ENCODE results near the gene GRIFIN. TPM values are rescaled to one million over a fixed set of nuclear protein-coding genes. Genes with fewer than 3 reads are reported as not detected.
A peak's percentile ranks its signal among the peaks of the same experiment; 100 is the strongest.

The GRIFIN gene
- polyA plus RNA-seq, 1 of the 3 experiments (the other 2 are of a cell fraction): not detected

GRCh38 chr7:2461268-2462026 is 14.8 kb downstream of the GRIFIN start:
- ChIA-PET POLR2A (no interaction called here), CTCF (interaction anchor here (4.5 to 13.9 kb wide), 2 partner anchors 8 to 12 kb away, joined by 35 to 270 read pairs; no protein-coding TSS in a partner anchor)
- Histone ChIP-seq H3K27me3 (ENCODE audit: insufficient read depth) (no peaks in the 10 kb centered on the region), H3K79me2 (ENCODE audit: insufficient read depth) (no peaks in the 10 kb centered on the region), H3K4me3 (ENCODE audit: low read depth in 2 of 2, low read length in 1 of 2) (no peak overlapping the region), H3F3A (replicated peaks; ENCODE audit: insufficient read depth) (no peaks in the 10 kb centered on the region), H3K27ac (ENCODE audit: low read depth in 2 of 2, low read length in 1 of 2) (no peak overlapping the region), H2AFZ (ENCODE audit: low read depth) (no peak overlapping the region), H4K20me1 (ENCODE audit: insufficient read depth) (no peaks in the 10 kb centered on the region), H3K4me1 (ENCODE audit: control insufficient read depth in 1 of 2, insufficient read depth in 2 of 2, low read depth in 1 of 2, low read length in 1 of 2) (no peaks in the 10 kb centered on the region), H3K36me3 (replicated peaks in 1 of 2; ENCODE audit: control insufficient read depth in 1 of 2, insufficient read depth in 2 of 2, low read length in 1 of 2) (no peaks in the 10 kb centered on the region), H3K9me2 (no peaks in the 10 kb centered on the region), H3K9me3 (no peaks in the 10 kb centered on the region), H3K4me2 (no peak overlapping the region), H3K9ac (no peak overlapping the region)
- 79% methylated on average over 15 of the region's 15 CpGs for WGBS (ENCODE audit: low lambda C conversion rate)
- TF ChIP-seq NFIC (IDR thresholded peaks at IDR 0.05; ENCODE audit: borderline replicate concordance) (no peak), REST (IDR thresholded peaks at IDR 0.05; ENCODE audit: low read depth, low read length) (peak; percentile 84)
- peak; percentile 35 for DNase-seq

- Histone ChIP-seq H4K20me1 (ENCODE audit: insufficient read depth) (no peaks in the 10 kb centered on the region), H3K4me2 (no peak overlapping the region), H3K9ac (no peak overlapping the region), H3K79me2 (ENCODE audit: insufficient read depth) (no peaks in the 10 kb centered on the region), H3K9me3 (no peaks in the 10 kb centered on the region), H3K27ac (ENCODE audit: low read depth in 2 of 2, low read length in 1 of 2) (no peak overlapping the region), H3K27me3 (ENCODE audit: insufficient read depth) (no peaks in the 10 kb centered on the region), H3K4me3 (ENCODE audit: low read depth in 2 of 2, low read length in 1 of 2) (no peak overlapping the region), H3K9me2 (no peaks in the 10 kb centered on the region), H2AFZ (ENCODE audit: low read depth) (no peak overlapping the region), H3K36me3 (replicated peaks in 1 of 2; ENCODE audit: control insufficient read depth in 1 of 2, insufficient read depth in 2 of 2, low read length in 1 of 2) (no peaks in the 10 kb centered on the region), H3K4me1 (ENCODE audit: control insufficient read depth in 1 of 2, insufficient read depth in 2 of 2, low read depth in 1 of 2, low read length in 1 of 2) (no peaks in the 10 kb centered on the region), H3F3A (replicated peaks; ENCODE audit: insufficient read depth) (no peaks in the 10 kb centered on the region)
- 67% methylated on average over 3 of the region's 6 CpGs for WGBS (ENCODE audit: low lambda C conversion rate)
- DNase-seq: no peak
- CTCF ChIA-PET: interaction anchor here (1.3 to 13.9 kb wide), 3 partner anchors 9 to 220 kb away, joined by 3 to 270 read pairs (median 35); no protein-coding TSS in a partner anchor
- POLR2A ChIA-PET: no interaction called here
- TF ChIP-seq TCF12 (IDR thresholded peaks at IDR 0.05) (no peak), EP300 (IDR thresholded peaks at IDR 0.05; ENCODE audit: borderline replicate concordance in 1 of 2, low read depth in 1 of 2, low read length in 1 of 2) (no peak), IRF3 (IDR thresholded peaks at IDR 0.05; ENCODE audit: low read depth, low read length) (no peak), CHD2 (IDR thresholded peaks at IDR 0.05; ENCODE audit: low read length, partially characterized antibody) (no peak), MAX (IDR thresholded peaks at IDR 0.05; ENCODE audit: low read depth) (no peak), RCOR1 (IDR thresholded peaks at IDR 0.05; ENCODE audit: low read length) (no peak), PBX3 (IDR thresholded peaks at IDR 0.05) (no peak), USF2 (IDR thresholded peaks at IDR 0.05; ENCODE audit: borderline replicate concordance, low read depth, low read length) (no peak), RXRA (IDR thresholded peaks at IDR 0.05; ENCODE audit: borderline replicate concordance, low read depth) (no peak), SIN3A (IDR thresholded peaks at IDR 0.05; ENCODE audit: borderline replicate concordance, low read depth, low read length) (no peak), NRF1 (IDR thresholded peaks at IDR 0.05; ENCODE audit: low read depth, low read length) (no peak), REST (IDR thresholded peaks at IDR 0.05; ENCODE audit: low read depth, low read length) (no peak)
Measured at GRCh38 chr7:2460641-2461040, 15.6 kb downstream of the GRIFIN start.

Measured in SK-N-SH (cell line).